WERI-Rb-1 (cell line): ENCODE results near the gene FHIT.

Experiments used
- DNase-seq: peaks from one replicate; pipeline ENCODE4 v3.0.0-alpha.2; 2020
- H3K27ac ChIP-seq: fragments of 250-450 bp; sonication (Bioruptor Pico); 2 replicates; pipeline ENCODE4 v1.5.1; 2020; ENCODE audit warnings: mild to moderate bottlenecking, moderate library complexity
- H3K27me3 ChIP-seq: fragments of 250-450 bp; sonication (Bioruptor Pico); 2 replicates; pipeline ENCODE4 v1.5.1; 2021; ENCODE audit warnings: mild to moderate bottlenecking, low read depth, moderate library complexity; ENCODE audit not compliant: insufficient read depth, severe bottlenecking
- H3K36me3 ChIP-seq: fragments of 250-450 bp; sonication (Bioruptor Pico); 2 replicates; pipeline ENCODE4 v1.5.1; 2020; ENCODE audit warnings: mild to moderate bottlenecking, moderate library complexity
- H3K4me3 ChIP-seq: 2 replicates; pipeline ENCODE4 v1.5.1; 2011; ENCODE audit warnings: low read depth, mild to moderate bottlenecking, control low read depth, low read length
- H3K9me3 ChIP-seq: fragments of 250-450 bp; sonication (Bioruptor Pico); 2 replicates; pipeline ENCODE4 v1.5.1; 2021; ENCODE audit warnings: mild to moderate bottlenecking, moderate library complexity; ENCODE audit not compliant: severe bottlenecking
- TF ChIP-seq, protein P1 (sequence below): IDR thresholded peaks from 2 replicates; pipeline ENCODE4 v1.5.1; 2011; ENCODE audit warnings: low read depth, mild to moderate bottlenecking, control low read depth, inconsistent platforms, low read length

The FHIT gene

DNA sequence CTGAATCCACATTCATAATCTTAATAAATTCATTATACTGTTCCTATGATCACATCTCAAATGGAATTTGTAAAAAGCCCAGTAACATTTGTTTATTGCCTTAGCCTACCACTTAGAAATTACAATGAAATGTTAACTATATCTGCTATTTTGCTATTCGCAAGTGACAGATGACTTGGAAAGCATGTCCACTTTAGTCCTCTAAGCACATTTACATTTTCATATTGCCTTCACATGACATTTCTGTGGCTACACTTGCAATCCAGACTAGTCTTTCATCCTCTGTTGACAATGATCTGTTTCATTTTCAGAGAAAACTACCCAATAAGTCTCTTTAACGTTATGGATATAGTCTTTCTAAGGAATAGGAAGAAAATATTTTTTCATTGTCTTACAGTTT, 741.8 kb downstream of the FHIT start:
- no peak overlapping the region for H3K27ac ChIP-seq
- H3K4me3 ChIP-seq = no peak overlapping the region
- DNase-seq = no peak
- TF ChIP-seq, protein P1, sequence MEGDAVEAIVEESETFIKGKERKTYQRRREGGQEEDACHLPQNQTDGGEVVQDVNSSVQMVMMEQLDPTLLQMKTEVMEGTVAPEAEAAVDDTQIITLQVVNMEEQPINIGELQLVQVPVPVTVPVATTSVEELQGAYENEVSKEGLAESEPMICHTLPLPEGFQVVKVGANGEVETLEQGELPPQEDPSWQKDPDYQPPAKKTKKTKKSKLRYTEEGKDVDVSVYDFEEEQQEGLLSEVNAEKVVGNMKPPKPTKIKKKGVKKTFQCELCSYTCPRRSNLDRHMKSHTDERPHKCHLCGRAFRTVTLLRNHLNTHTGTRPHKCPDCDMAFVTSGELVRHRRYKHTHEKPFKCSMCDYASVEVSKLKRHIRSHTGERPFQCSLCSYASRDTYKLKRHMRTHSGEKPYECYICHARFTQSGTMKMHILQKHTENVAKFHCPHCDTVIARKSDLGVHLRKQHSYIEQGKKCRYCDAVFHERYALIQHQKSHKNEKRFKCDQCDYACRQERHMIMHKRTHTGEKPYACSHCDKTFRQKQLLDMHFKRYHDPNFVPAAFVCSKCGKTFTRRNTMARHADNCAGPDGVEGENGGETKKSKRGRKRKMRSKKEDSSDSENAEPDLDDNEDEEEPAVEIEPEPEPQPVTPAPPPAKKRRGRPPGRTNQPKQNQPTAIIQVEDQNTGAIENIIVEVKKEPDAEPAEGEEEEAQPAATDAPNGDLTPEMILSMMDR = no peak
- H3K9me3 ChIP-seq = no peaks in the 10 kb centered on the region
- H3K36me3 ChIP-seq = no peaks in the 10 kb centered on the region
- H3K27me3 ChIP-seq = no peaks in the 10 kb centered on the region

DNA sequence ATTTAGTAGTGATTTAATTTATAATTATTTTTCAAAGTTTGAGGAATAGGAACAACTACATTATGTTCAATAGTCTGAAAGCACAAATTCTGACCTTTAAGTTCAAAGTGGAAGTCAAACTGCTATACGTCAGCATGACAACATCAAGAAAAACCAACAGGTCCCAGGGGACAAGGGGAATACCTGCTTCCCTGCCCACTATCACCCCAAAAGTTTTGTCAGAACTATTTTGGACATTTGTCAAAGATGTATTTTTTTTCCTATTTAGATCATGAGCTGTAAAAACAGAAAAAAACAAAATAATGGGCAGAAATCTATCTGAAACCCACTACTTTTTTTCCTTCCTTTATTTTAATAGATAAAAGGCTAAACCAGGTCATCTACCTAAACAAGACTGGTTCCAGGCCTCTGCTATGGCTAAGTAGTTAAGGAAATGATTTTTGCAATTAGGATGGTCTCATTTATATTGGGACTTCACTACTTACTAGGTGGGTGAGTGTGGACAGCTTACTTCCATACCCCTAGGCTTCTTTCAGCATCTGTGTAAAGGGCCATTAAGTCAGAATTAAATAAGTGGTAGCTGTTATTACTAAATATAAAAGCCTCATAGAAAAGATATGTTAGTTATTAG, 746.3 kb downstream of the FHIT start:
- H3K4me3 ChIP-seq = no peak overlapping the region
- H3K9me3 ChIP-seq = no peaks in the 10 kb centered on the region
- H3K27me3 ChIP-seq = no peaks in the 10 kb centered on the region
- no peak for DNase-seq
- no peak overlapping the region for H3K27ac ChIP-seq
- TF ChIP-seq, protein P1 = no peak
- H3K36me3 ChIP-seq = no peaks in the 10 kb centered on the region

DNA sequence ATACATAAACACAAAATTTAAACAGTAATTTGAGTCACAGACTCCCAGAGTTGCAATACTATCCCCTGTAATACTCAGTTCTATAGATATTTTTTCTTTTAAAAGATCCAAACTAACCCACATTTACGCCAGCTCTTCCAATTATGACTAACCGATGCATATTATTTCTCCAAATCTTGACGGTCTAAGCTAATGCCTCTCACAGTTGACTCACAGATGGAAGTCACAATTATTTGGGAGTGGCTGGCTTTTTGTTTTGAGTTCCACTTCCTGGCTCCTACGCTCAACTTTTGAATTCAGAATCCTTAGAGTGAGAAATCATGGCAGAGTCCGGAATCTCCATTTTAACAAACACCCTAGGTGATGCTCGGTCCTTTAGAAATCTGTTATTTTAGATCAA, 749.9 kb downstream of the FHIT start:
- TF ChIP-seq, protein P1 = no peak
- no peak overlapping the region for H3K4me3 ChIP-seq
- no peak overlapping the region for H3K27ac ChIP-seq
- no peak for DNase-seq
- no peaks in the 10 kb centered on the region for H3K9me3 ChIP-seq
- H3K36me3 ChIP-seq = no peaks in the 10 kb centered on the region
- no peaks in the 10 kb centered on the region for H3K27me3 ChIP-seq

DNA sequence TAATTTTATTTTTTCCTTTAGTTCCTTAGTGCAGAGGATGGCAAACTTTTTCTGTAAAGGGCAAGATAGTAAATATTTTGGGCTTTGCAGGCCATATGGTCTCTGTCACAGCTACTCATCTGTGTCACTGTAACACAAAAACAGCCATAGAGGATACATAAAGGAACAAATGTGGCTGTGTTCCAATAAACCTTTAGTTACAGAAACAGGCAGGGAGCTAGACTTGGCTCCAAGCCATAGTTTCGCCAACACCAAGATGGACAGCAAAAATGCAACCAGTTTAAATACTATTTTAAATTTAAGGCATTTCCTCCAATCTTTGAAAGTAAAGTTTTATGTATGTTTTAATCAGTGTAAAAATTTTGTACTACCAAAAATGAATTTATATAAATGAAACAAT, 753.4 kb downstream of the FHIT start:
- Histone ChIP-seq H3K27me3 (no peaks in the 10 kb centered on the region), H3K36me3 (no peaks in the 10 kb centered on the region), H3K4me3 (no peak overlapping the region), H3K9me3 (no peaks in the 10 kb centered on the region), H3K27ac (no peak overlapping the region)
- TF ChIP-seq, protein P1 = no peak
- DNase-seq = no peak

DNA sequence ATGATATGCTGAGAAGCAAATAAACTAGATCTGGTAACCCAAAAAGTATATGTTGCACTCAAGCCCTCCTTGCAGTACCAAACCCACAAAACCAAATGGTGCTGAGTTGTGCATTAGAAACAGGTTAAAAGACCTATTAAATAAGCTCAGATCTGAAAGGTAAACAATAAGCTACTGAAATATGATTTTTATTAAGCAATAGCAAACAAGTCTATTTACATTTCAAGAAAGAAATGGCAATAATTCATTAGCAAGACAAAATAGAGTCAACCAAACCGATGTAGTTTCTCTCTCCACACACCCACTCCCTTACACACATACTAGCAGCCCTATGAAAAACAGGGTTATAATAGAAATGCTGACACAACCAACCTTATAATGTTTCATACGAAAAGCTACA, 760.3 kb downstream of the FHIT start:
- no peak for DNase-seq
- Histone ChIP-seq H3K9me3 (no peaks in the 10 kb centered on the region), H3K36me3 (no peaks in the 10 kb centered on the region), H3K27me3 (no peaks in the 10 kb centered on the region), H3K4me3 (no peak overlapping the region), H3K27ac (no peak overlapping the region)
- TF ChIP-seq, protein P1 = no peak

DNA sequence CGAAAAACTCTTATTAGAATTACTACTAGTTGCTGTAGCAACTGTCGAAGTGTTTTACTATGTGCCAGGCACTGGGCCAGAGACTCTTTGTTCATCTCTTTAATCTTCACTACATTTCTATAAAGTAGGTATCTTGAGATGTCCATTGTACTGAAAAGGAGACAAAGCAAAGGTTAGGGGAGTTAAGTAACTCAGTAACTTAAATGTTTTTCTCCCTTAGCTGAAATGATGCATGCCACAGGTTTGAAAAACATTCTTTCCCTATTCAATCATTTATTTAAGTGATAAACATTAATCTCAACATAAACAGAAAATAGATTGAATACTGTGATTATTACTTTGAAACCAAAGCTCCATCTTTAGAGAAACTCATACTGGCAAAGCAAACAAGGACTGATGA, 776.2 kb downstream of the FHIT start:
- Histone ChIP-seq H3K4me3 (no peak overlapping the region), H3K36me3 (no peaks in the 10 kb centered on the region), H3K9me3 (no peaks in the 10 kb centered on the region), H3K27me3 (no peaks in the 10 kb centered on the region), H3K27ac (no peak overlapping the region)
- no peak for DNase-seq
- TF ChIP-seq, protein P1 = no peak
